Mucosa of stomach (tissue), 1 donor: ENCODE results near the gene BTBD9.
"Not testable (repeated sequence)": the region's sequence is repeated elsewhere in the genome, so short reads cannot be mapped to it uniquely, and the experiment has no call there.

ENCODE experiments used
- H3K27me3 ChIP-seq: one replicate; pipeline ENCODE4 v1.7.0; 2013; ENCODE audit warnings: mild to moderate bottlenecking, low read length; ENCODE audit not compliant: control insufficient read depth, insufficient read depth
- H3K36me3 ChIP-seq: one replicate; pipeline ENCODE4 v1.7.0; 2013; ENCODE audit warnings: low read length; ENCODE audit not compliant: control insufficient read depth, insufficient read depth
- H3K4me1 ChIP-seq: one replicate; pipeline ENCODE4 v1.7.0; 2013; ENCODE audit warnings: mild to moderate bottlenecking, low read length; ENCODE audit not compliant: control insufficient read depth, insufficient read depth
- H3K4me3 ChIP-seq: one replicate; pipeline ENCODE4 v1.7.0; 2013; ENCODE audit warnings: low read length
- H3K9ac ChIP-seq: one replicate; pipeline ENCODE4 v1.7.0; 2013; ENCODE audit warnings: mild to moderate bottlenecking, low read length, moderate library complexity
- H3K9me3 ChIP-seq: one replicate; pipeline ENCODE4 v1.7.0; 2013; ENCODE audit warnings: mild to moderate bottlenecking, low read length, moderate library complexity; ENCODE audit not compliant: control insufficient read depth
- donor health status: Pancreatic carcinoma.

The BTBD9 gene

DNA sequence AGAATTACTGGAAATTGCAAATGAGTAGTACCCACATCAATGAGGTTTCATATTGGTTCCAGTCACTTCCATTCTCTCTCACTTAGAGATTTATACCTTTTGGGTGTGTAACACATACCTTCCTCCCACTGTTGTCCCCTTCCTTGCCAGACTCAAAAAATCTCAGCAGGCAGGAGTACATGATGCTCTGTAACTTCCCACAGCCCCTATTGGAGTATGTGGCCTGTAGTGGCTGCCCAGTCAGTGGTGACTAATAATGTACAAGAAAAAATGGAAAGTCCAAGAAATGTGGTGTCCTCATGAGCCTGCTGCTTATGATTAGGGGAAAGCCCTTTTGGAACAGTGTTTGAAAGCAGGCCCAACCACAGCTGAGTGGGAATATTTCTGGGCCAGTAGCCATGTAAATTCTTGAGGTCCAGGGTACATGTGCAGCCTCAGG lies 508.2 kb downstream of the BTBD9 start:
- Histone ChIP-seq H3K4me3 (no peak overlapping the region), H3K4me1 (no peaks in the 10 kb centered on the region), H3K9ac (no peak overlapping the region), H3K27me3 (no peaks in the 10 kb centered on the region), H3K36me3 (no peaks in the 10 kb centered on the region), H3K9me3 (no peaks in the 10 kb centered on the region)

DNA sequence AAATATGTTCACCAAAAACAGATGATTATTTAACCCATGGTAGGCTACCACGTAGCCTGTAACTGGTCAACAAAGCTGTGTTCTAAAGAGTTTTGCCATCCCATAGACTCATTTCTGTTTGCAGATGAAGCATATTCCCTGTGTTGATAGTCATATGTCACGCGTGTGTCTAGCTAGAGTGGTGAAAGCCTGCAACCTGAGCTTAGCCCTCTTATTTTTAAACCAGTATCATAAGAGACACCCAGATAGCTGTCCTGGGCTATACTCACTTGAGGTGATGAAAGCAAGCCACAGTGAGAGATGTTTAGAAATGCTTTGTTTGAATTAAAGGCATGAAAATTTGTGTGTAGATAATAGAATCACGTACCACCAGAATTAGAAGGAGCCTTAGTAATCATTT lies 512.4 kb downstream of the BTBD9 start:
- no peaks in the 10 kb centered on the region for H3K36me3 ChIP-seq
- no peaks in the 10 kb centered on the region for H3K4me1 ChIP-seq
- no peak overlapping the region for H3K9ac ChIP-seq
- no peak overlapping the region for H3K4me3 ChIP-seq
- no peaks in the 10 kb centered on the region for H3K9me3 ChIP-seq
- no peaks in the 10 kb centered on the region for H3K27me3 ChIP-seq

DNA sequence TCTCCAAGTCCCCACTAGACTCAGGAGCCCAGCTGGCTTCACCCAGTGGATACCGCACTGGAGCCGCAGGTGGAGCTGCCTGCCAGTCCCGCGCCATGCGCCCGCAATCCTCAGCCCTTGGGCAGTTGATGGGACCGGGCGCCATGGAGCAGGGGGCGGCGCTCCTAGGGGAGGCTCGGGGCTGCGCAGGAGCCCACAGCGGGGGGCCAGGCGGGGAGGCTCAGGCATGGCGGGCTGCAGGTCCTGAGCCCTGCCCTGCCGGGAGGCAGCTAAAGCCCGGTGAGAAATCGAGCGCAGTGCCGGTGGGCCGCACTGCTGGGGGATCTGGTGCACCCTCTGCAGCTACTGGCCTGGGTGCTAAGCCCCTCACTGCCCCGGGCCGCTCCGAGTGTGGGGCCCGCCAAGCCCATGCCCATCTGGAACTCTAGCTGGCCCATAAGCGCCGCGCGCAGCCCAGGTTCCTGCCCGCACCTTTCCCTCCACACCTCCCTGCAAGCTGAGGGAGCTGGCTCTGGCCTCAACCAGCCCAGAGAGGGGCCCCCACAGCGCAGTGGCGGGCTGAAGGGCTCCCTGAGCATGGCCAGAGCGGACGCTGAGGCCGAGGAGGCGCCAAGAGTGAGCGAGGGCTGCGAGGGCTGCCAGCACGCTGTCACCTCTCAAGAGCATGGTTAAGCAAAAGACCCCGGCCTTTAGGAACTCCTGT lies 515.4 kb downstream of the BTBD9 start:
- H3K4me1 ChIP-seq, H3K36me3 ChIP-seq, H3K9me3 ChIP-seq, H3K27me3 ChIP-seq, H3K9ac ChIP-seq, H3K4me3 ChIP-seq: not testable (repeated sequence)

DNA sequence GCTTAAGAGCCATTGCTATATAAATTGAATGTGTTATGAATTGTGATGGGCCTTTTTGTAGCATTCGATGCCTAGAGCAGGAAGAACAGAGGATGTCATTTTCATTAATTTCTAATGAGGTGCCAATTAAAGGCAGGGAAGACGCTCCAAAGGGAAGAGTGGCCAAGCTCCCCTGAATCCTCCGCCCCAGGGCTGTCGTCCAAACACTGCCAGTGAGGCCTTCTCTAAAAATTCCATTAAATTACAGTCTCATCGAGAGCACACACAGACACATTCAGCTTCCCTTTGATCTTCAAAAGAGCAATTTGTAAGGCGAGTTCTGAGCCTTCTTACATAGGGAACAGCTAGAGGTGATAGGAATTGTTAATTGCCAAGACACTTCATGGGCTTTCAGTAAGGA lies 520.2 kb downstream of the BTBD9 start:
- no peaks in the 10 kb centered on the region for H3K27me3 ChIP-seq
- no peaks in the 10 kb centered on the region for H3K9me3 ChIP-seq
- H3K36me3 ChIP-seq = no peaks in the 10 kb centered on the region
- H3K9ac ChIP-seq = no peak overlapping the region
- no peak overlapping the region for H3K4me3 ChIP-seq
- H3K4me1 ChIP-seq = no peaks in the 10 kb centered on the region

DNA sequence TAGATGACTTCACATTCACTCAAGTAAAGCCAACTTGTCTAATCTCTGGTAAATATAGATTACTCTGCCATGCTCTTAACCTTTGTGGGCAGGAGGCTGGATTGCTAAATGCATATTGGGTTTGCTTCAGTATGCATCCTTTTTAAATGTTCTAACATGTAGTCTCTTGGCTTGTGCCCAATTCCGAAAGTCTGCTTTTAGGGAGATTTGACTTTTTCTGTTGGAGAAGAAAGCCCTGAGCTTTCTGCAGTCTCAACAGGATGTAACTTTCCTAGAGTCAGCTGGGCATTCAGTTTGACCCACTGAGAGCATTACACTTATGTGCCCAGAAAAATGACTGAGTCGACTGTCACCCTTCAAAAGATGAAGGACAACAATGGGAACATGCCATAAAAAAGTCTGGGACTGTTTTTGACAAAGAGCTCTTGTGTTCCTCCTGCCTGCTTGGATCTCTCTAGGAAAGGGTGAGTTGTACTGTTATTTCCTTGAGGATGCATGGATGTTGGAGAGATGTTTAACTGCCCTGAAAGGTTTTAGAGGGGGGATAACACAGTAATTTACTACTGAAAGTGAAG lies 520.9 kb downstream of the BTBD9 start:
- H3K4me3 ChIP-seq = no peak overlapping the region
- no peaks in the 10 kb centered on the region for H3K36me3 ChIP-seq
- no peaks in the 10 kb centered on the region for H3K27me3 ChIP-seq
- H3K4me1 ChIP-seq = no peaks in the 10 kb centered on the region
- no peak overlapping the region for H3K9ac ChIP-seq
- H3K9me3 ChIP-seq = no peaks in the 10 kb centered on the region
